H1 (cell line): ENCODE results near the gene CCT5. TPM values are rescaled to one million over a fixed set of nuclear protein-coding genes. Genes with fewer than 3 reads are reported as not detected.

Experiments used
- BCL11A ChIP-seq, 2 experiments: IDR thresholded peaks; one replicate each; pipeline ENCODE4 v1.6.1; 2011; ENCODE audit warnings: low read depth in 2 of 2, low read length in 2 of 2, mild to moderate bottlenecking in 2 of 2
- NANOG ChIP-seq: IDR thresholded peaks from 2 replicates; pipeline ENCODE4 v1.6.1; 2011; ENCODE audit warnings: low read length, low read depth, mild to moderate bottlenecking, inconsistent platforms; ENCODE audit not compliant: insufficient read depth, poor library complexity, severe bottlenecking
- POLR2A ChIP-seq, 2 experiments: IDR thresholded peaks; 1 replicate in 1 of 2; 2 replicates in 1 of 2; pipeline ENCODE4 v1.6.1; 2011; ENCODE audit warnings: low read depth in 2 of 2, low read length in 2 of 2, mild to moderate bottlenecking in 2 of 2; ENCODE audit errors: control extremely low read depth in 1 of 2
- POLR2AphosphoS5 ChIP-seq: IDR thresholded peaks from 2 replicates; pipeline ENCODE4 v1.6.1; 2011; ENCODE audit warnings: low read depth, low read length
- SIN3A ChIP-seq, 2 experiments: IDR thresholded peaks in 1 of 2; conservative IDR thresholded peaks in 1 of 2; 2 replicates each; pipeline ENCODE4 v1.6.1; 2011 to 2012; ENCODE audit warnings: low read length in 2 of 2, improper control_type of control experiment in 1 of 2, low read depth in 1 of 2, mild to moderate bottlenecking in 1 of 2
- TCF12 ChIP-seq: IDR thresholded peaks from 2 replicates; pipeline ENCODE4 v1.6.1; 2011; ENCODE audit warnings: low read depth, mild to moderate bottlenecking, low read length
- ZNF274 ChIP-seq: IDR thresholded peaks from 2 replicates; pipeline ENCODE4 v1.7.0; 2012; ENCODE audit warnings: low read length, borderline replicate concordance; ENCODE audit errors: extremely low read depth
- polyA plus RNA-seq, 7 experiments: library from polyadenylated mRNA; depleted of rRNA in 3 of 7; stranded (reverse) in 5 of 7; unstranded in 2 of 7; fragments of >200 nt in 5 of 7; fragments of 200-250 nt in 2 of 7; gene quantifications; 1 replicate in 5 of 7; 2 replicates in 1 of 7; 4 replicates in 1 of 7; pipeline versions ENCODE4 v1.2.1 to v1.2.3, GENCODE V29; 2011 to 2013; ENCODE audit warnings: missing spikeins in 2 of 7, mixed read lengths in 2 of 7
- total RNA-seq: library from RNA; stranded (reverse); fragmentation: NEBNext Ultra II Directional; extraction: Animal tissue kit (Norgen Biotek cat#: 25700); gene quantifications from 2 replicates; pipeline ENCODE4 v1.2.1, GENCODE V29; 2021
- TF ChIP-seq, protein P1 (sequence below): fragments of 300-600 bp; sonication (generic); IDR thresholded peaks from 2 replicates; pipeline ENCODE4 v1.7.1; 2012; ENCODE audit warnings: low read length, moderate library complexity, mild to moderate bottlenecking, inconsistent platforms; ENCODE audit not compliant: insufficient replicate concordance
- TF ChIP-seq, protein P2 (sequence below): IDR thresholded peaks from 2 replicates; pipeline ENCODE4 v1.6.1; 2011; ENCODE audit warnings: low read depth, mild to moderate bottlenecking, low read length; ENCODE audit not compliant: insufficient read depth
- TF ChIP-seq, protein P3 (sequence below): IDR thresholded peaks from 2 replicates; pipeline ENCODE4 v1.6.1; 2012; ENCODE audit warnings: inconsistent platforms

The CCT5 gene
- total and polyA plus RNA-seq, 2 of the 8 experiments (the other 6 are each of a cell fraction or from before 2014, with no cell fraction given): 425 to 549 TPM

DNA sequence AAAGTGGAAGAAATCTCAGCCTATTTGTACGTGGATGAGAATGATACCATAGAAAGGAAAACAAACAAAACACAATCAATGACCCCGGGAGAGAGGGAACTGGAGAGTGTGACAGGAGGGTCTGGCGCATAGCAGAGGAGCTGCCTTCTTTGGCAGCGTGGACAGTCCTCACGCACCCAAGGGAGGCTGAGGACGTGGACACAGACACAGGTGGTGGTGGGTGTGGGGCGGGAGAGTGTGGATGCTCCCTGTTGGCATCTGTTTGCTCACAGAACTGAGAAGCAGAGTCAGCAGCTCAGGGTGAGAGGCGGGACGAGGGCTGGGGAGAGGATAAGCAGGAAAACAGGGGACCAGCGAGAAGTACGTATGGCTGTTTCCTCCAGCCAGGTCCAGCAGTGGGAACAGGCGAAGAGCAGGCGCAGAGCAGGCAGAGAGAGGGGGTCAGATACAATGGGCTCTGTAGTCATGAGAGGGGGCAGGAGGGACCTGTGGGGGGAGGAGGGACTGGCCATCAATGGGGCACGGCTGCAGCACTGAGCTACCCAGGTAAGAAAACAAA is 47.6 kb downstream of the CCT5 start (continued):
- TF ChIP-seq, protein P1, sequence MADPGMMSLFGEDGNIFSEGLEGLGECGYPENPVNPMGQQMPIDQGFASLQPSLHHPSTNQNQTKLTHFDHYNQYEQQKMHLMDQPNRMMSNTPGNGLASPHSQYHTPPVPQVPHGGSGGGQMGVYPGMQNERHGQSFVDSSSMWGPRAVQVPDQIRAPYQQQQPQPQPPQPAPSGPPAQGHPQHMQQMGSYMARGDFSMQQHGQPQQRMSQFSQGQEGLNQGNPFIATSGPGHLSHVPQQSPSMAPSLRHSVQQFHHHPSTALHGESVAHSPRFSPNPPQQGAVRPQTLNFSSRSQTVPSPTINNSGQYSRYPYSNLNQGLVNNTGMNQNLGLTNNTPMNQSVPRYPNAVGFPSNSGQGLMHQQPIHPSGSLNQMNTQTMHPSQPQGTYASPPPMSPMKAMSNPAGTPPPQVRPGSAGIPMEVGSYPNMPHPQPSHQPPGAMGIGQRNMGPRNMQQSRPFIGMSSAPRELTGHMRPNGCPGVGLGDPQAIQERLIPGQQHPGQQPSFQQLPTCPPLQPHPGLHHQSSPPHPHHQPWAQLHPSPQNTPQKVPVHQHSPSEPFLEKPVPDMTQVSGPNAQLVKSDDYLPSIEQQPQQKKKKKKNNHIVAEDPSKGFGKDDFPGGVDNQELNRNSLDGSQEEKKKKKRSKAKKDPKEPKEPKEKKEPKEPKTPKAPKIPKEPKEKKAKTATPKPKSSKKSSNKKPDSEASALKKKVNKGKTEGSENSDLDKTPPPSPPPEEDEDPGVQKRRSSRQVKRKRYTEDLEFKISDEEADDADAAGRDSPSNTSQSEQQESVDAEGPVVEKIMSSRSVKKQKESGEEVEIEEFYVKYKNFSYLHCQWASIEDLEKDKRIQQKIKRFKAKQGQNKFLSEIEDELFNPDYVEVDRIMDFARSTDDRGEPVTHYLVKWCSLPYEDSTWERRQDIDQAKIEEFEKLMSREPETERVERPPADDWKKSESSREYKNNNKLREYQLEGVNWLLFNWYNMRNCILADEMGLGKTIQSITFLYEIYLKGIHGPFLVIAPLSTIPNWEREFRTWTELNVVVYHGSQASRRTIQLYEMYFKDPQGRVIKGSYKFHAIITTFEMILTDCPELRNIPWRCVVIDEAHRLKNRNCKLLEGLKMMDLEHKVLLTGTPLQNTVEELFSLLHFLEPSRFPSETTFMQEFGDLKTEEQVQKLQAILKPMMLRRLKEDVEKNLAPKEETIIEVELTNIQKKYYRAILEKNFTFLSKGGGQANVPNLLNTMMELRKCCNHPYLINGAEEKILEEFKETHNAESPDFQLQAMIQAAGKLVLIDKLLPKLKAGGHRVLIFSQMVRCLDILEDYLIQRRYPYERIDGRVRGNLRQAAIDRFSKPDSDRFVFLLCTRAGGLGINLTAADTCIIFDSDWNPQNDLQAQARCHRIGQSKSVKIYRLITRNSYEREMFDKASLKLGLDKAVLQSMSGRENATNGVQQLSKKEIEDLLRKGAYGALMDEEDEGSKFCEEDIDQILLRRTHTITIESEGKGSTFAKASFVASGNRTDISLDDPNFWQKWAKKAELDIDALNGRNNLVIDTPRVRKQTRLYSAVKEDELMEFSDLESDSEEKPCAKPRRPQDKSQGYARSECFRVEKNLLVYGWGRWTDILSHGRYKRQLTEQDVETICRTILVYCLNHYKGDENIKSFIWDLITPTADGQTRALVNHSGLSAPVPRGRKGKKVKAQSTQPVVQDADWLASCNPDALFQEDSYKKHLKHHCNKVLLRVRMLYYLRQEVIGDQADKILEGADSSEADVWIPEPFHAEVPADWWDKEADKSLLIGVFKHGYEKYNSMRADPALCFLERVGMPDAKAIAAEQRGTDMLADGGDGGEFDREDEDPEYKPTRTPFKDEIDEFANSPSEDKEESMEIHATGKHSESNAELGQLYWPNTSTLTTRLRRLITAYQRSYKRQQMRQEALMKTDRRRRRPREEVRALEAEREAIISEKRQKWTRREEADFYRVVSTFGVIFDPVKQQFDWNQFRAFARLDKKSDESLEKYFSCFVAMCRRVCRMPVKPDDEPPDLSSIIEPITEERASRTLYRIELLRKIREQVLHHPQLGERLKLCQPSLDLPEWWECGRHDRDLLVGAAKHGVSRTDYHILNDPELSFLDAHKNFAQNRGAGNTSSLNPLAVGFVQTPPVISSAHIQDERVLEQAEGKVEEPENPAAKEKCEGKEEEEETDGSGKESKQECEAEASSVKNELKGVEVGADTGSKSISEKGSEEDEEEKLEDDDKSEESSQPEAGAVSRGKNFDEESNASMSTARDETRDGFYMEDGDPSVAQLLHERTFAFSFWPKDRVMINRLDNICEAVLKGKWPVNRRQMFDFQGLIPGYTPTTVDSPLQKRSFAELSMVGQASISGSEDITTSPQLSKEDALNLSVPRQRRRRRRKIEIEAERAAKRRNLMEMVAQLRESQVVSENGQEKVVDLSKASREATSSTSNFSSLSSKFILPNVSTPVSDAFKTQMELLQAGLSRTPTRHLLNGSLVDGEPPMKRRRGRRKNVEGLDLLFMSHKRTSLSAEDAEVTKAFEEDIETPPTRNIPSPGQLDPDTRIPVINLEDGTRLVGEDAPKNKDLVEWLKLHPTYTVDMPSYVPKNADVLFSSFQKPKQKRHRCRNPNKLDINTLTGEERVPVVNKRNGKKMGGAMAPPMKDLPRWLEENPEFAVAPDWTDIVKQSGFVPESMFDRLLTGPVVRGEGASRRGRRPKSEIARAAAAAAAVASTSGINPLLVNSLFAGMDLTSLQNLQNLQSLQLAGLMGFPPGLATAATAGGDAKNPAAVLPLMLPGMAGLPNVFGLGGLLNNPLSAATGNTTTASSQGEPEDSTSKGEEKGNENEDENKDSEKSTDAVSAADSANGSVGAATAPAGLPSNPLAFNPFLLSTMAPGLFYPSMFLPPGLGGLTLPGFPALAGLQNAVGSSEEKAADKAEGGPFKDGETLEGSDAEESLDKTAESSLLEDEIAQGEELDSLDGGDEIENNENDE: no peak
- TF ChIP-seq SIN3A (conservative IDR thresholded peaks at IDR 0.05 in 1 of 2, IDR thresholded peaks at IDR 0.05 in 1 of 2; ENCODE audit: low read depth in 1 of 2, low read length in 2 of 2): no peak
- no peak for TF ChIP-seq POLR2A (IDR thresholded peaks at IDR 0.05; ENCODE audit: control extremely low read depth in 1 of 2, low read depth in 2 of 2, low read length in 2 of 2)
- no peak for TF ChIP-seq POLR2AphosphoS5
- no peak for TF ChIP-seq ZNF274
- no peak for TF ChIP-seq BCL11A (IDR thresholded peaks at IDR 0.05; ENCODE audit: low read depth in 2 of 2, low read length in 2 of 2)
- no peak for TF ChIP-seq NANOG
- no peak for TF ChIP-seq TCF12
- TF ChIP-seq, protein P2, sequence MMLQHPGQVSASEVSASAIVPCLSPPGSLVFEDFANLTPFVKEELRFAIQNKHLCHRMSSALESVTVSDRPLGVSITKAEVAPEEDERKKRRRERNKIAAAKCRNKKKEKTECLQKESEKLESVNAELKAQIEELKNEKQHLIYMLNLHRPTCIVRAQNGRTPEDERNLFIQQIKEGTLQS: no peak
- TF ChIP-seq, protein P3, sequence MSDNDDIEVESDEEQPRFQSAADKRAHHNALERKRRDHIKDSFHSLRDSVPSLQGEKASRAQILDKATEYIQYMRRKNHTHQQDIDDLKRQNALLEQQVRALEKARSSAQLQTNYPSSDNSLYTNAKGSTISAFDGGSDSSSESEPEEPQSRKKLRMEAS: no peak
